OCI-LY3 (cell line): Measurements from ENCODE around the gene PAGE2.

ENCODE experiments used
- H2AFZ ChIP-seq: fragments of 200-600, 300-600 bp; shearing (Covaris generic); 2 replicates; pipeline ENCODE4 v1.6.0; 2014; ENCODE audit warnings: antibody characterized with exemption, low read depth, low read length
- H3K27ac ChIP-seq: fragments of 200-600, 300-600 bp; sonication (generic); 2 replicates; pipeline ENCODE4 v1.5.1; 2014; ENCODE audit warnings: mild to moderate bottlenecking, low read length, moderate library complexity, mixed read lengths
- H3K27me3 ChIP-seq: fragments of 200-600, 300-600 bp; sonication (generic); 2 replicates; pipeline ENCODE4 v1.6.1; 2014; ENCODE audit warnings: low read depth, low read length, mixed read lengths
- H3K36me3 ChIP-seq: fragments of 200-600, 300-600 bp; sonication (generic); replicated peaks from 2 replicates; pipeline ENCODE3; 2014; ENCODE audit warnings: low read depth, low read length, mixed read lengths
- H3K4me1 ChIP-seq: fragments of 300-600, 200-600 bp; sonication (generic); 2 replicates; pipeline ENCODE4 v1.6.1; 2014; ENCODE audit warnings: low read length, mixed read lengths
- H3K4me2 ChIP-seq: fragments of 200-600, 300-600 bp; sonication (generic); 2 replicates; pipeline ENCODE4 v1.6.1; 2014; ENCODE audit warnings: low read length, mixed read lengths
- H3K4me3 ChIP-seq: fragments of 300-600, 200-600 bp; sonication (generic); 2 replicates; pipeline ENCODE4 v1.5.1; 2014; ENCODE audit warnings: antibody characterized with exemption, mild to moderate bottlenecking, low read length, moderate library complexity
- H3K79me2 ChIP-seq: fragments of 300-600, 200-600 bp; shearing (Covaris generic); 2 replicates; pipeline ENCODE4 v1.6.1; 2014; ENCODE audit warnings: mild to moderate bottlenecking, low read length, mixed read lengths
- H3K9ac ChIP-seq: fragments of 300-600, 200-600 bp; shearing (Covaris generic); 2 replicates; pipeline ENCODE4 v1.6.0; 2014; ENCODE audit warnings: mild to moderate bottlenecking, low read length, moderate library complexity
- H3K9me3 ChIP-seq: fragments of 200-600, 300-600 bp; shearing (Covaris generic); 2 replicates; pipeline ENCODE4 v1.6.1; 2014; ENCODE audit warnings: low read length, mixed read lengths; ENCODE audit not compliant: insufficient read depth
- H4K20me1 ChIP-seq: fragments of 200-600, 300-600 bp; sonication (generic); 2 replicates; pipeline ENCODE4 v1.6.1; 2016; ENCODE audit warnings: low read length, mixed read lengths; ENCODE audit not compliant: insufficient read depth
- EZH2phosphoT487 ChIP-seq: fragments of 200-600 bp; shearing (Covaris generic); IDR thresholded peaks from 2 replicates; pipeline ENCODE4 v1.6.1; 2018; ENCODE audit warnings: antibody characterized with exemption, mixed run types, low read depth
- TF ChIP-seq, protein P1 (sequence below): fragments of 200-600, 300-600 bp; sonication (generic); IDR thresholded peaks from 2 replicates; pipeline ENCODE4 v1.5.1; 2014; ENCODE audit warnings: antibody characterized with exemption, low read length, low read depth

PAGE2 gene

DNA sequence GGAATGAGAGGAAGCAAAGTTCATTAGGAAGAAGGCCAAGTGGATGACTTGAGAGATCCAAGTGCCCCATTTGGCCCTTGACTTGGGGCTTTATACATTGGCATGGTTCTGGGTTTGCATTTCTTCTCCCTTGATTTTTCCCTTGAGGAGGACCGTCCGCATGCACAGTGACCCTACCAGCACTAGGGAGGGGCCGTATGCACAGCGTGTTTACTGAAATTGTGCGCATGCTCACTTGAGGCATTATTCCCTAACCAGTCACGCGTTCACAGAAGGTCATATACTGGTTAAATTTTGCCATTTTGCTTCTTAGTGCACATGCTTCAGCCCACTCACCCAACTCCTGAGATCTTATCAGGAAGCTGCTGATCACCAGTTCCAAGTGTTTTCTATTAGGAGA is 35.1 kb downstream of the PAGE2 start:
- Histone ChIP-seq H3K27ac (no peak overlapping the region), H3K36me3 (no peaks in the 10 kb centered on the region), H4K20me1 (no peaks in the 10 kb centered on the region), H3K79me2 (no peaks in the 10 kb centered on the region), H3K4me1 (no peaks in the 10 kb centered on the region), H3K4me3 (no peak overlapping the region), H2AFZ (no peak overlapping the region), H3K9ac (no peak overlapping the region), H3K9me3 (no peaks in the 10 kb centered on the region), H3K27me3 (no peaks in the 10 kb centered on the region), H3K4me2 (no peak overlapping the region)
- TF ChIP-seq, protein P1, sequence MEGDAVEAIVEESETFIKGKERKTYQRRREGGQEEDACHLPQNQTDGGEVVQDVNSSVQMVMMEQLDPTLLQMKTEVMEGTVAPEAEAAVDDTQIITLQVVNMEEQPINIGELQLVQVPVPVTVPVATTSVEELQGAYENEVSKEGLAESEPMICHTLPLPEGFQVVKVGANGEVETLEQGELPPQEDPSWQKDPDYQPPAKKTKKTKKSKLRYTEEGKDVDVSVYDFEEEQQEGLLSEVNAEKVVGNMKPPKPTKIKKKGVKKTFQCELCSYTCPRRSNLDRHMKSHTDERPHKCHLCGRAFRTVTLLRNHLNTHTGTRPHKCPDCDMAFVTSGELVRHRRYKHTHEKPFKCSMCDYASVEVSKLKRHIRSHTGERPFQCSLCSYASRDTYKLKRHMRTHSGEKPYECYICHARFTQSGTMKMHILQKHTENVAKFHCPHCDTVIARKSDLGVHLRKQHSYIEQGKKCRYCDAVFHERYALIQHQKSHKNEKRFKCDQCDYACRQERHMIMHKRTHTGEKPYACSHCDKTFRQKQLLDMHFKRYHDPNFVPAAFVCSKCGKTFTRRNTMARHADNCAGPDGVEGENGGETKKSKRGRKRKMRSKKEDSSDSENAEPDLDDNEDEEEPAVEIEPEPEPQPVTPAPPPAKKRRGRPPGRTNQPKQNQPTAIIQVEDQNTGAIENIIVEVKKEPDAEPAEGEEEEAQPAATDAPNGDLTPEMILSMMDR, result no peak
- TF ChIP-seq EZH2phosphoT487, result no peak

DNA sequence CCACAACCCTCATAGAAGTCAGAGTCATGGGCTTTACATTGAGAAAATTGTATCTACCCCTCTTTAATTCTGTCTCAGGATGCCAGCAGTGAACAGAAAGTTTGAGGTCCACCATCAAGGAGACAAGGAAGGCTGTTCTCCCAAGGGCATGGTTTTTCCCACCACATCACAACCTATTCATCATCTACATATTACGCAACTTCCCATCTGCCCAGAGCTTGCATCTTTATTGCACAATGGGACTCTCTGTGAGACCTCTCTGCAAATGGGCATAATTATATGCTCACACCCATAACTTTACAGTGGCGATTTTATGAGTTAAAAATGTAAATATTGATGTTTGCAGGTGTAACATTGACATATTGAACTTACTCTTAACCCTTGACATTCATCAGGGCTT is 38.9 kb downstream of the PAGE2 start:
- no peak overlapping the region for H3K4me3 ChIP-seq
- TF ChIP-seq EZH2phosphoT487, result no peak
- TF ChIP-seq, protein P1, result no peak
- no peaks in the 10 kb centered on the region for H3K27me3 ChIP-seq
- H3K9me3 ChIP-seq, result no peaks in the 10 kb centered on the region
- H3K9ac ChIP-seq, result no peak overlapping the region
- no peak overlapping the region for H3K4me2 ChIP-seq
- no peaks in the 10 kb centered on the region for H3K79me2 ChIP-seq
- no peak overlapping the region for H2AFZ ChIP-seq
- H3K27ac ChIP-seq, result no peak overlapping the region
- no peaks in the 10 kb centered on the region for H3K4me1 ChIP-seq
- no peaks in the 10 kb centered on the region for H3K36me3 ChIP-seq
- no peaks in the 10 kb centered on the region for H4K20me1 ChIP-seq

DNA sequence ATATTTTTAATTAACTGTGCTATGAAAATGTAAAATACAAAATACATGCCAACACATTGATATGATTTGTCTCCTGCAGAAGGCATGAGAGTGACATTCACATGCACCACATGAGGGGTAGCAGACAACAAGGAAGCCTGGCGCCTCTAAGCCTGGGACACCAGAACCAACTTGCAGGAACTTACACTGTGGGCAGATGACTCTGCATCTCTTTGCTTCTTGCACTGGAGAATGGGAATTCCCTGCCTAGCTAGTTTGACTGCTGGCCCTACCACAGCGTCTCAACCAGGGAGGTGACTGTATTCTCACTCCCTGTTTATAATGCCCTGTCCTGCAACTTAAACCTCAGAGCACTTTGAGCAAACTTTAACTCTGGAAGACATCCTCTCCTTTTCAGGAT is 40.5 kb downstream of the PAGE2 start:
- H3K9me3 ChIP-seq, result no peaks in the 10 kb centered on the region
- no peaks in the 10 kb centered on the region for H4K20me1 ChIP-seq
- no peaks in the 10 kb centered on the region for H3K4me1 ChIP-seq
- H3K4me3 ChIP-seq, result no peak overlapping the region
- H3K27me3 ChIP-seq, result no peaks in the 10 kb centered on the region
- no peaks in the 10 kb centered on the region for H3K36me3 ChIP-seq
- H3K27ac ChIP-seq, result no peak overlapping the region
- no peaks in the 10 kb centered on the region for H3K79me2 ChIP-seq
- H3K4me2 ChIP-seq, result no peak overlapping the region
- no peak overlapping the region for H3K9ac ChIP-seq
- no peak overlapping the region for H2AFZ ChIP-seq
- TF ChIP-seq, protein P1, result no peak
- TF ChIP-seq EZH2phosphoT487, result no peak

DNA sequence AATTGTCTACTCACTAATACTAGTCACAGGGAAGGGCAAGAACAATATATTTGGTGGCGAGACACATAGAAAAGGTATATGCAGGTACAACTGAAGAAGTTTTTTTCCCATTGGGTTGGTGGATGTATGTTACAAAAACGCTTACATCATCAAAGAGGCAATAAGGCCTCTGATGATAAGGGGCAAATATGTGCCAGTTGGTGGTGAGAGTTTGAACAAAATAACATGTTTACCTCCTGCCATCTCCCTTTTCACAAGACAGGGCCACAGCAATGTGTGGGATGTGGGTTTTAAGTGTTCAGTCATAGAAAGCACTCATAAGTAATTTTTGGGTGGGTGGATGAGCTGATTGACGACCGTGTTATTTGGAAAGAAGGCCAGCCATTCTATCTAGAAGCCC is 41.7 kb downstream of the PAGE2 start:
- no peak for TF ChIP-seq EZH2phosphoT487
- TF ChIP-seq, protein P1, result no peak
- Histone ChIP-seq H2AFZ (no peak overlapping the region), H3K4me3 (no peak overlapping the region), H3K27me3 (no peaks in the 10 kb centered on the region), H3K9me3 (no peaks in the 10 kb centered on the region), H3K79me2 (no peaks in the 10 kb centered on the region), H4K20me1 (no peaks in the 10 kb centered on the region), H3K36me3 (no peaks in the 10 kb centered on the region), H3K27ac (no peak overlapping the region), H3K9ac (no peak overlapping the region), H3K4me1 (no peaks in the 10 kb centered on the region), H3K4me2 (no peak overlapping the region)
